Prostate gland (tissue), 2 donors: Measurements from ENCODE around the gene RASGEF1B. TPM values are rescaled to one million over a fixed set of nuclear protein-coding genes. Genes with fewer than 3 reads are reported as not detected.

Experiments used
- DNase-seq: peaks from one replicate; pipeline ENCODE4 v3.0.0-alpha.2; 2019; ENCODE audit warnings: low spot score
- H3K27ac ChIP-seq, 2 donors: fragments of 200-600 bp; sonication (generic); 2 replicates each; pipeline ENCODE4 v1.5.1; 2017 to 2019
- H3K27me3 ChIP-seq: fragments of 200-600 bp; sonication (generic); replicated peaks from 2 replicates; pipeline ENCODE4 v1.5.1; 2019; ENCODE audit not compliant: insufficient read depth
- H3K36me3 ChIP-seq, 2 donors: fragments of 200-600 bp; sonication (generic); 1 replicate in 1 of 2; 2 replicates in 1 of 2; pipeline versions ENCODE4 v1.5.1 to v1.8.1; 2017 to 2019
- H3K4me1 ChIP-seq: fragments of 200-600 bp; sonication (generic); replicated peaks from 2 replicates; pipeline ENCODE4 v1.5.1; 2019
- H3K4me3 ChIP-seq, 2 donors: fragments of 200-600 bp; sonication (generic); 2 replicates each; pipeline ENCODE4 v1.5.1; 2017 to 2019
- H3K9me3 ChIP-seq: fragments of 200-600 bp; sonication (generic); 2 replicates; pipeline ENCODE4 v1.5.1; 2017
- CTCF ChIP-seq, 4 experiments: fragments of 200-600 bp in 2 of 4; fragments of 450-650 bp in 2 of 4; sonication (generic) in 2 of 4; IDR thresholded peaks; 1 replicate in 3 of 4; 2 replicates in 1 of 4; pipeline ENCODE4 v1.5.1; 2016 to 2019; ENCODE audit warnings: antibody characterized with exemption in 4 of 4, mild to moderate bottlenecking in 2 of 4, moderate library complexity in 2 of 4
- POLR2A ChIP-seq: fragments of 450-650 bp; IDR thresholded peaks from one replicate; pipeline ENCODE4 v1.6.1; 2016; ENCODE audit warnings: antibody characterized with exemption, mild to moderate bottlenecking
- POLR2AphosphoS5 ChIP-seq: sonication (generic); formaldehyde crosslinking; IDR thresholded peaks from one replicate; pipeline ENCODE4 v1.6.1; 2017; ENCODE audit warnings: antibody characterized with exemption
- WGBS: methylation state at CpG from one replicate; pipeline ENCODE4 v1.1.5; 2018; 5-methylcytosine and 5-hydroxymethylcytosine counted together
- intact Hi-C: fragments of 100-400 bp; cut with DNase I; formaldehyde crosslinking; loops from one replicate; pipeline ENCODE4 v1.14.2; 2022
- total RNA-seq, 2 donors: library from RNA; depleted of rRNA; stranded (reverse); fragments of >200 nt; gene quantifications; one replicate each; pipeline ENCODE4 v1.1.0, GENCODE V29; 2016

Gene RASGEF1B
- total RNA-seq, 2 donors from 2014 or later: 16.4 TPM

GRCh38 chr4:81509191-81509590 lies 37.5 kb upstream of the RASGEF1B start:
- Histone ChIP-seq H3K9me3 (no peaks in the 10 kb centered on the region), H3K27ac (no peak overlapping the region), H3K27me3 (no peaks in the 10 kb centered on the region), H3K4me1 (no peaks in the 10 kb centered on the region), H3K36me3 (no peaks in the 10 kb centered on the region), H3K4me3 (no peak overlapping the region)
- no peak for TF ChIP-seq POLR2A
- no peak for TF ChIP-seq POLR2AphosphoS5
- TF ChIP-seq CTCF (IDR thresholded peaks at IDR 0.05): no peak
- intact Hi-C loops: no loop called here
- DNase-seq: no peak
- 77% methylated on average over 3 of the region's 3 CpGs for WGBS

GRCh38 chr4:81508411-81509185 lies 36.9 kb upstream of the RASGEF1B start:
- H3K4me3 ChIP-seq: no peak overlapping the region
- no peak for TF ChIP-seq POLR2AphosphoS5
- TF ChIP-seq CTCF (IDR thresholded peaks at IDR 0.05): no peak
- no peak for TF ChIP-seq POLR2A
- intact Hi-C loops: no loop called here
- H3K4me1 ChIP-seq: no peaks in the 10 kb centered on the region
- 67% methylated on average over 2 of the region's 2 CpGs for WGBS
- no peak for DNase-seq
- H3K9me3 ChIP-seq: no peaks in the 10 kb centered on the region
- H3K27me3 ChIP-seq: no peaks in the 10 kb centered on the region
- no peaks in the 10 kb centered on the region for H3K36me3 ChIP-seq
- H3K27ac ChIP-seq: no peak overlapping the region

- intact Hi-C loops: no loop called here
- Histone ChIP-seq H3K27ac (no peak overlapping the region), H3K27me3 (no peaks in the 10 kb centered on the region), H3K9me3 (no peaks in the 10 kb centered on the region), H3K36me3 (no peaks in the 10 kb centered on the region), H3K4me3 (no peak overlapping the region), H3K4me1 (no peaks in the 10 kb centered on the region)
- no peak for TF ChIP-seq POLR2A
- no peak for TF ChIP-seq CTCF (IDR thresholded peaks at IDR 0.05)
- no peak for TF ChIP-seq POLR2AphosphoS5
- 50% methylated on average over 1 of the region's 1 CpG for WGBS
- no peak for DNase-seq
These were observed 35.8 kb upstream of the RASGEF1B start for GRCh38 chr4:81507530-81507929.

GRCh38 chr4:81506731-81507130 lies 35.0 kb upstream of the RASGEF1B start:
- no peaks in the 10 kb centered on the region for H3K27me3 ChIP-seq
- H3K4me3 ChIP-seq: no peak overlapping the region
- H3K9me3 ChIP-seq: no peaks in the 10 kb centered on the region
- H3K36me3 ChIP-seq: no peaks in the 10 kb centered on the region
- DNase-seq: no peak
- TF ChIP-seq POLR2A (no peak), CTCF (IDR thresholded peaks at IDR 0.05) (no peak)
- 93% methylated on average over 2 of the region's 2 CpGs for WGBS
- intact Hi-C loops: no loop called here
- H3K4me1 ChIP-seq: no peaks in the 10 kb centered on the region
- no peak overlapping the region for H3K27ac ChIP-seq

GRCh38 chr4:81505726-81506125 lies 34.0 kb upstream of the RASGEF1B start:
- Histone ChIP-seq H3K27ac (peak overlapping the region; percentile 59 to 60), H3K36me3 (no peaks in the 10 kb centered on the region), H3K9me3 (no peaks in the 10 kb centered on the region), H3K4me1 (no peaks in the 10 kb centered on the region), H3K4me3 (peak overlapping the region in 1 of 2 donors; percentile 4), H3K27me3 (no peaks in the 10 kb centered on the region)
- 25% methylated on average over 2 of the region's 2 CpGs for WGBS
- TF ChIP-seq CTCF (IDR thresholded peaks at IDR 0.05) (no peak), POLR2AphosphoS5 (no peak), POLR2A (no peak)
- DNase-seq: no peak
- intact Hi-C loops: no loop called here
